Measurements from ENCODE around the gene PYGL.
A peak's percentile ranks its signal among the peaks of the same experiment; 100 is the strongest.

GRCh38 chr14:50955373-50956043 is 11.2 kb upstream of the PYGL start:
- TF ChIP-seq CTCF (IDR thresholded peaks at IDR 0.05): peak; percentile 44
- TF ChIP-seq REST (IDR thresholded peaks at IDR 0.05; ENCODE audit: insufficient read depth in 1 of 2, low read depth in 2 of 2, low read length in 1 of 2): no peak
